Stimulated activated CD8-positive, alpha-beta memory T cell treated with anti-CD3 and anti-CD28 coated beads, Interleukin-4, amount 100 ng/mL, for 1 hour (primary cell): ENCODE data around the gene HAUS8.
"Not testable (repeated sequence)": the region's sequence is repeated elsewhere in the genome, so short reads cannot be mapped to it uniquely, and the experiment has no call there.

Experiments used
- DNase-seq, 2 donors: peaks; one replicate each; pipeline ENCODE4 v3.0.0-alpha.2; 2020; ENCODE audit warnings: low read depth in 2 of 2, low spot score in 1 of 2

HAUS8 gene

DNA sequence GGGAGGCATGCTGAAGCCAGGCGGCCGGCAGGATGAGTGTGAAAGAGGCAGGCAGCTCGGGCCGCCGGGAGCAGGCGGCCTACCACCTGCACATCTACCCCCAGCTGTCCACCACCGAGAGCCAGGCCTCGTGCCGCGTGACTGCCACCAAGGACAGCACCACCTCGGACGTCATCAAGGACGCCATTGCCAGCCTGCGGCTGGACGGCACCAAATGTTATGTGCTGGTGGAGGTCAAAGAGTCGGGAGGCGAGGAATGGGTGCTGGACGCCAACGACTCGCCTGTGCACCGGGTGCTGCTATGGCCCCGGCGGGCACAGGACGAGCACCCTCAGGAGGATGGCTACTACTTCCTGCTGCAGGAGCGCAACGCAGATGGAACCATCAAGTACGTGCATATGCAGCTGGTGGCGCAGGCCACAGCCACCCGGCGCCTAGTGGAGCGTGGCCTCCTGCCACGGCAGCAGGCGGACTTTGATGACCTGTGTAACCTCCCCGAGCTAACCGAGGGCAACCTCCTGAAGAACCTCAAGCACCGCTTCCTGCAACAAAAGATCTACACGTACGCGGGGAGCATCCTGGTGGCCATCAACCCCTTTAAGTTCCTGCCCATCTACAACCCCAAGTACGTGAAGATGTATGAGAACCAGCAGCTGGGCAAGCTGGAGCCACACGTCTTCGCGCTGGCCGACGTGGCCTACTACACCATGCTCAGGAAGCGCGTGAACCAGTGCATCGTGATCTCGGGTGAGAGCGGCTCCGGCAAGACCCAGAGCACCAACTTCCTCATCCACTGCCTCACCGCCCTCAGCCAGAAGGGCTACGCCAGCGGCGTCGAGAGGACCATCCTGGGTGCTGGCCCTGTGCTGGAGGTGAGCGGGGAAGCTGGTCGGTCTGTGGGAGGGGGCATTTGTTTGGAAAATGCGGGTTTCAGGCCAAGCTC lies 26.7 kb upstream of the HAUS8 start:
- DNase-seq: no peak

DNA sequence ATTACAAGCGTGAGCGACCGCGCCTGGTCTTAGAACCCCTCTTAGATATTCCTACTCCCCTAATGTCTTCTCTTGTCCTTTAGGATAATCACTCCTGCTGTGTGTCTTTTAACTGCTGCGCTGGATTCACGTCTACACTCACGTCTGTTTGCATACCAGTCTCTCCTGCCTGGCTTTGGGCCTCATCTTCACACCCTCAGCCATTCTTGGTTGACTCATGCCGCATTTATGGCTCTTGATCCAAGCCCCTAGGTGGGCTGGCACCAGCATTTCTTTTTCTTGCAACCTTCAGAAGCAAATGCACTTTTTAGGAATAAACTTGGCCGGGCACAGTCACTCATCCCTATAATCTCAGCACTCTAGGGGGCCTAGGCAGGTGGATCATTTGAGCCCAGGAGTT lies 23.1 kb upstream of the HAUS8 start:
- no peak for DNase-seq

DNA sequence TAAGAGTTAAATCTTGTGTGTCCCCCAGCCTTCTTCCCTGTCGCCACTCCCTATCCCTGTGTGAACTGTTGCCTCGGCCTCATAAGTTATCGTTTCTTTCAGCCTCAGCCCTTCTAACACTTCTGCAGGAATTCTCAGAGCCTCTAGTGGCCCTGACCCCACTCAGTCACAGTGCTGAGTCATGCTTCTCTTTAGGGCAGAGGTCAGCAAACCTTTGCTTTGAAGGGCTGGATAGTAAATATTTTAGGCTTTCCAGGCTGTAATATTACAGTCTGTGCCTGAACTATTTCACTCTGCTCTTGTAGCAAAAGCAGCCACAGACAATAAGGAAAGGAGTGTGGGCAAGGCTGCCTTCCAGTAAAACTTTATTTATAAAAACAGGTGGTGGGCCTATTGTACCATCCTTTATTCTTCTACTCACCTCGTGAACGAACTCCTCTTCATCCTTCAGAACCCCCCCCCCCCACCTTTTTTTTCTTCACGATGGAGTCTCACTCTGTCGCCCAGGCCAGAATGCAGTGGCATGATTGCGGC lies 22.4 kb upstream of the HAUS8 start:
- no peak for DNase-seq

DNA sequence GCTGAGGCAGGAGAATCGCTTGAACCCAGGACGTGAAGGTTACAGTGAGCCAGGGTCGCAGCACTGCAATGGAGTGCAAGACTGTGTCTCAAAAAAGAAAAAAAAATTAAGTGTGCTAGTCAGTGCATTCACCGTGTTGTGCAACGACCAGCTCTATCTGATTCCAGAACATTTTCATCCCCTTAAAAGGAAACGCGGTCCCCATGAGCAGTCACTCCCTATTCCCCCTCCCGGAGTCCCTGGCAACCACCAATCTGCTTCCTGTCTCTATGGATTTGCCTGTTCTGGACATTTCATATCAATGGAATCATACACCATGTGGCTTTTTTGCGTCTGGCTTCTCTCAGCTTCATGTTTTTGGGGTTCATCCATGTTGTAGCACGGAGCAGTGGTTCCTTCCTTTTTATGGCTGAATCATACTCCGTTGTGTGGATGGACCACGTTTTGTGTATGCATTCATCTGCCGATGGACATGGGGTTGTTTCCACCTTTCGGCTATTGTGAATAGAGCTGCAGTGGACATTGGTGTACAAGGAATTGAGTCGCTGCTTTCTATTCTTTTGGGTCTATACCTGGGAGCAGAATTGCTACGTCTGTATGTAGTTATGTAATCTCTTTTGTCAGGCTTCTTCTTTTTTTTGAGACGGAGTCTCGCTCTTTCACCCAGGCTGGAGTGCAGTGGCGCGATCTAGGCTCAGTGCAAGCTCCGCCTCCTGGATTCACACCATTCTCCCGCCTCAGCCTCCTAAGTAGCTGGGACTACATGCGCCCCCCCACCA lies 20.1 kb upstream of the HAUS8 start:
- no peak for DNase-seq

DNA sequence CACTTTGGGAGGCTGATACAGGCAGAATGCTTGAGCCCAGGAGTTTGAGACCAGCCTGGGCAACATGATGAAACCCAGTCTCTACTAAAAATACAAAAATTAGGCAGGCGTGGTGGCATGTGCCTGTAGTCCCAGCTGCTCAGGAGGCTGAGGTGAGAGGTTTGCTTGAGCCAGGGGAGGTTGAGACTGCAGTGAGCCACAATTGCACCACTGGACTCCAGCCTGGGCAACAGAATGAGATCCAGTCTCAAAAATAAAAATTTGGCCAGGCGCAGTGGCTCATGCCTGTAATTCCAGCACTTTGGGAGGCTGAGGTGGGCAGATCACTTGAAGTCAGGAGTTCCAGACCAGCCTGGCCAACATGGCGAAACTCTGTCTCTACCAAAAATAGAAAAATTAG lies 19.4 kb upstream of the HAUS8 start:
- DNase-seq: not testable (repeated sequence)

DNA sequence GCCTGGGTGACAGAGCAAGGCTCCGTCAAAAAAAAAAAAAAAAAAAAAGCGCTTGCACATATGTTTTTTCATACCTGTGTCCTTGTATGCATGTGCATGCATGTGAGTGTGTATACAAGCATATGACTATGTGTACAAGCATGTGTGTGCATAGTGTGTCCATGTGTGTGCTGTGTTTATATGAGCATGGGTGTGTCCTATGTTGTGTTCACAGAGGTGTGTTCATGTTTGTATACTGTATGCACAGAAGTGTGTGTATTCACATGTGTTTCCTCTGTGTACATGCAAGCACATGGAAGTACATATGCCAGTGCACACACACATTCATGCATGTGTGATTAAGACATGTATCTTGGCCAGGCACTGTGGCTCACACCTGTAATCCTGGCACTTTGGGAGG lies 17.4 kb upstream of the HAUS8 start:
- no peak for DNase-seq

DNA sequence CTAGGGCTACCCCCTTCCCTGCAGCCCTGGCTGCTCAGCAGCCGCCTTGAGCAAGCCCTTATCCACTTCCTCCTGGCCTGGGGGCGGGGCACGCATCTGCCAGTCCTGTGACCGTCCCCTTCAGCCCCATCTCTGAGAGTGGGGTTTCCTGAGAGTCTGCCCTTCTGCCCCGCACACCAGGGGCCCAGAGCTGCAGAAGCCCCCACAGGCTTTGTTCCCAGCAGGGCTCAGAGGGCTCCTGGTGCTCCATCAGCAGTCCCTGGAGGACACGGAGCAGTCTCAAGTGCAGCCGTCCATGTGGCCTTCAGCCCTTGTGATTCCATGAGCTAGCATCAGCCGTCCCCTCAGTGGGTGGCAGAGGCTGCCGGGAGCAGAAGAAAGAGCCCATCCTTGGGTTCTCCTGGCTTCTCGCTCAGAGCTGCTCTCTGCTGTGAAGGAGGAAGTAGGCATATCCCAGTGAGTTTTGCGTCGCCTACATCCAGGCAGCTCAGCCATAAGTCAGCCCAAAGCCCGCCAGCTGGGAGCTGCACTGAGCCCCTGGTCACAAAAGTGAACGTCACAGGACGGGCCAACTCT lies 16.6 kb upstream of the HAUS8 start:
- no peak for DNase-seq

DNA sequence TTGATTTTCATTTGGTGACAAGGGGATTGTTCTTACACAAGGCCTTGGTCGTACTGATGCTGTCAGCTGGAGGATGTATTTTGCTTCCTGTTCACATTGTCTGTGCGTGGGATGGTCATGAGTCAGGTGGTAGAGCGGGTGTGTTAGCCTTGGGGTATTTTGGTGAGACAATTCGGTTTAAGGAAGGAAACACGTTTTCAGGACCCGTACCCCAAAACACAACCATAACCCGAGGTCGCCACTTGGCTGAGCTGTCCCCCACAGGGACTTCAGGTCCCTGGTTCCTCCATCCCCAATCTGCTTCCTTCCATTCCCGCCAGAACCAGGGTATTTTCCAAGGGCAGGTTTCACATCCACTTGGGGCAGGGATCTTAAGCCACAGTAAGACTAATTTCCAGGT lies 15.3 kb upstream of the HAUS8 start:
- DNase-seq: no peak

DNA sequence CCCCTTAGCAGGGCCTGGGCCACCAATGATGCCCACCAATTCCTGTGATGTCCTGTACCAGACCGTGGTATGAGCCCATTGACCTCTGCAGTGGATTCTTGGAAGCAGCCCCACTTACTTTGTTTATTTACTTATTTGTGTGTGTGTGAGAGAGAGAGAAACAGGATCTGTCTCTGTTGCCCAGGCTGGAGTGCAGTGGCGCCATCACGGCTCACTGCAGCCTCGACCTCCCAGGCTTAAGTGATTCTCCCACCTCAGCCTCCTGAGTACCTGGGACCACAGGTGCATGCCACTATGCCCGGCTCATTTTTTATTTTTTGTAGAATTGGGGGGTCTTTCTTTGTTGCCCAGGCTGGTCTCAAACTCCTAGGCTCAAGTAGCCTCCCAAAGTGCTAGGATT lies 13.3 kb upstream of the HAUS8 start:
- DNase-seq: no peak

DNA sequence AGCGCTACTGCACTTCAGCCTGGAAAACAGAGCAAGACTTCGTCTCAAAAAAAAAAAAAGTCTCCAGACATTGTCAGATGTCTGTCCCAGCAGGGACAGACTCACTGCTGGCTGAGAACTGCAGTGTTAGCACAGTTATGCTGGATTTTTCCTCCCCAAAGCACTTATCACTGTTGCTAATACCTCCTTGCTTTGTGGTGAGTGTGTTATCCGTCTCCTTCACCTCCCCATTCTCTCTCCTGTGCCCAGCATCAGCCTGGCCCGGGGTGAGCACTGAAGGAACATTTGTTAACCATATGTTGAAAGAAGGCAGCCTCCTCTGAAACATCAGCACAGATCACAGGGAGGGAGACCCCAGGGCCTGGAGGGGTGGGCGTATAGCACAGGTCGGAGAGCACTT lies 11.6 kb upstream of the HAUS8 start:
- no peak for DNase-seq

DNA sequence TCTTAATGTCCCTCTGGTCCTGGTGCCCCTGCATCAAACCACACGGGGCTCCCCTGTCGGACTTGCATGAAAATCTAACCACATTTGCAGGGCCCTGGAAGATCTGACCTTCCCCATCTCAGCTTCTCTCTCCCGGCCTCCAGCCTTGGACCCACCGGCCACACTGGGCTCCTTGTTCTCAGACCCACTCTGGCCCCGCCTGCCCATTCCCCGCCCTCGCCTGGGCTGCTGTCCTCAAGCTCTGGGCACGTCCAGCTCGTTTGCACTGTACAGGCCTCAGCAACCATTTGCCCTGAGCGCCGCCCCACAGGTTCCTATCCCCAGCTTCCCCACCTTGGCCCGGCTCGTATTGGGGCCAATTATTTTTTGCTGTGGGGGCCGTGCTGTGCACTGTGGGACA lies 10.9 kb upstream of the HAUS8 start:
- DNase-seq: no peak

DNA sequence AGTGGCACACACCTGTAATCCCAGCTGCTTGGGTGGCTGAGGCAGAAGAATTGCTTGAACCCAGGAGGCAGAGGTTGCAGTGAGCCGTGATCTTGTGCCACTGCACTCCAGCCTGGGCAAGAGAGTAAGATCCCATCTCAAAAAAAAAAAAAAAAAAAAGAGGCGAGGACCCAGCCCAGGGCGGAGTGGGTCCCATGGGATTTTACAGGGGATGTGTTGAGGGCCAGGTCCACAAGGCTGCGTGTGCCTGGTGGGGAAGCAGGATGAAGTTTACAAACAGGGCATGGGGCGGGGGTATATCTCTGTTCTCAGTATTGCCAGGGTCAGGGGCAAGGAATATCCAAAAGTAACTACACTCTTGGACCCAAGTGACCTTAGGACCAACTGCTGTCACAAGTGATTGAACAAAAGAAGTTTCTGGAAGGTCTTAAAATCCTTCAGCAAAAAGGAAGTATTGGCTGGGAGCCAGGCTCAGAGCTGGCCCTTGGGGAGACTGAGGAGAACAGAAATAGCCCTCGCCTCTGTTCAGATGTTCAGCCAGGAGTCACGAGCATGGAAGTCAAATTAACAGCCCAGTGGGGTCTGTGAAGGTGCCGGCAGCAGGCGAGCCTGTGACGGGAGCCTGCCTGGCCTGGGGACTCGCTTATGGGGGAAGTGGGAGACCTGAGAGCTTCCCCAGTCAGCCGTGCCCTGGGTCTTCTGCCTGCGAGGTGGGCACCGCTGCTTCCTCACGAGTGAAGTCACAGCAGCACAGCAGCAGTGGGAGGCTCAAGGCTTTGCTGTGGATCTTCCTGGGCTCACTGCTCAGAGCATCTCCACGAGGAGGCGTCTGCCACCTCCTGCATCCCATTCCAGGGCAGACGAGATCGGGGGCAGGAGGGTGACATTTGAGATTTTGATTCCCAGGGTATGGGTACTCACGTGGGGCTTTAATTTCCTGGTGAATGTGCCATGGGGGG lies 6.7 kb upstream of the HAUS8 start:
- DNase-seq: no peak

DNA sequence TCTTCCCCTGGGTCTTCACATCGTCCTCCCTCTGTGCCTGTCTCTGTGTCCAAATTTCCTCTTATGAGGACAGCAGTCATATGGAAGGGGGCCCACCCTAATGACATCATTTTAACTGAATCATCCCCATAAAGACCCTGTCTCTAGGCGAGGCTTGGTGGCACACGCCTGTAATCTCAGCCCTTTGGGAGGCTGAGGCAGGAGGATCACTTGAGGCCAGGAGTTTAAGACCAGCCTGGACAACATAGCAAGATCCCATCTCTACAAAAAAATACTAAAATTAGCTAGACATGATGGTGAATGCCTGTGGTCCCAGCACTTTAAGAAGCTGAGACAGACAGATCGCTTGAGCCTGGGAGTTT lies 5.2 kb upstream of the HAUS8 start:
- no peak for DNase-seq

DNA sequence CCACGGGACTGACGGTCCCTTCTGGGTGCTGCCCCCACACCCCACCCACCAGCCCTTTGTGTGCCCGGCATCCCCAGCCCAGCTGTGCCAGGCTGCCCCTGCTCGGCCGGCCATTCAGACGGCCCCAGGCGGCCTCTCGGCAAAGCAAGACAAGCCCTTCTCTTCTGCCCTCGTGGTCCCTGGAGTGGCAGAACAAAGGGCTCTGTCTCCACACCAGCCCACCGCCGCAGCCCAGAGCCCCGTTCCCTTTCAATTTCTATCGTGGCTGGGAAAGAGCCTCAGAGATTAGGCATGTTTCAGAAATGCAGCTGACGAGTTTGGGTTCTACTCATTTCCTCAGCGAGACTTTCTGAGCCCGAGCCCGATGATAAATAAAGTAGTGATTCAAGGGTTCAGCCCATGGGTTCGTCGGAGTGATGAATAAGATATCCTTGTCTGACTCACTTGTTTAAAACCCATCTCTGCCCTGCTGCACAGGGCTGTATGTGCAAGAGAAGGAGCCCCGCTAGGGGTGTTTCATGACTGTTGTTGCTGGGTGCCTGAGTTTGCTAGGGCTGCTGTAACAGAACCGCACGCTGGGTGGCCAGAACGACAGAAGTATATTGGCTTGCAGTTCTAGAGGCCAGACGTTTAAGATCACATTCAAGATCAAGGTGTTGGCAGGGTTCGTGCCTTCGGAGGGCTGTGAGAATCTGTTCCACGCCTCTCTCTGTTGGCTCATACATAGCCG lies 4.6 kb upstream of the HAUS8 start:
- DNase-seq: peak; percentile 25 to 43

DNA sequence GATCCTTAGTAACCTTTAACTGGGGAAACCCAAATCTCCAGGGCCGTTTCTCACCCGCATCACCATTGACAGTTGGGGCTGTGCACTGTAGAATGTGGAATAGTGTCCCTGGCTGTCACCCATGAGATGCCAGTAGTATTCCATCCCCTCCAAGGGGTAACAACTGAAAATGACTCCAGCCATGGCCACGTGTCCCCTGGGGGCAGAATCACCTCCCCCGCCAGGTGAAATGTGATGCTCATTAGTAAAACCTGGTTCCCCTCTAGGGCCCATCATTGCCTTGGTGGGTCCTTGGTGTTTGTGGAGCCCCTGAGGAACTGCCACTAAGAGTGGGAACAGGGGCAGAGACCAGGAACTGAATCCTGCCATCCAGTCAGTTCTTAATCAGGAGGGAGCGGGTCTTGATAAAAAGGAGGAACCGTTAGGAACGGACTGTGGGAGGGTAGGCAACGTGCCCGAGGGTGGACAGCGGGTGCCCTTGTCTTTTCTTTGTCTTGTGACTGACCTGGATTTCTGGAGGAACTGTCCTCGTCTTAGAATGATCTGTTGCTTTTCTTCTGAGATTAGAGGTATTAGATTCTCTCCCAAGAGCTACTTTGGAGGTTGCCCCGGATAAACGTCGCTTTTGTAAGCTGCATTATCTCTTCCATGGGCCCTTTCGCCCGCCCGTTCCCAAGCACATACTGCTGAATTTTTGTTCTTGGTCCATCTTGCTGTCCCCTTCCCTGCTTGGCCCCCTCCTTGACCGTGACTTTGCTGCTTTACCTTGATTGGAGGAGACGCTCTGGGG lies 3.9 kb upstream of the HAUS8 start:
- no peak for DNase-seq

DNA sequence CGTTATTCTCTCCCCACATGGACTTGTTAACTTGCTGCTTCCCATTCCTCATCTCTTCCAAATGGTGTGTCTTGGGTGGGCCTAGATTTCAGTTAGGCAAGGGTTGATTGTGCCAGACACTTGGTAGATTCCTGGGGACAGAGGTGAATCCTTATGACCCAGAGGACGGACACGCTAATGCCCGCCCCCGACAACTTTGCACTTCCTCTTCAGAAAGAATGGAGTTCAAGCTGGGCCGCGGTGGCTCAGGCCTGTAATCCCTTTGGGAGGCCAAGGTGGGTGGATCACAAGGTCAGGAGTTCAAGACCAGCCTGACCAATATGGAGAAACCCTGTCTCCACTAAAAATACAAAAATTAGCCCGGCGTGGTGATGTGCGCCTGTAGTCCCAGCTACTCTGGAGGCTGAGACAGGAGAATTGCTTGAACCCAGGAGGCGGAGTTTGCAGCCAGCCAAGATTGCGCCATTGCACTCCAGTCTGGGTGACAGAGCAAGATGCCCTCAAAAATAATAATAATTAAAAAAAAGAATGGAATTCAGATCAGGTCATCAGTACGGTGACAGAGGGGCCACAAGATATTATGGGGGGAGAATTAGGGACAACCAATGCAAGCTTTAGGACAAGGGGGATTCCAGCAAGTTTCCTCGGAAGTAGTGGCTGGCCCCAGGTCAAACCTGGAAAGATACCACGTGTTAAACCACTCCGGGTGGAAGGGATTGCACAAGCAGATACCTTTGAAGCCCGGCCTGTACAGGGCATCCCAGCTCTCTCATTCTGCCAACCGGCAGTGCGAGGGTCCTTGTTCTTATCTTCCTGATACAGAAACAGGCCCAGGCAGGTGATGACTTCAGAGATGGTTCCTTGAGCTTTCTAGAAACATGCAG lies 3.0 kb upstream of the HAUS8 start:
- DNase-seq: no peak

DNA sequence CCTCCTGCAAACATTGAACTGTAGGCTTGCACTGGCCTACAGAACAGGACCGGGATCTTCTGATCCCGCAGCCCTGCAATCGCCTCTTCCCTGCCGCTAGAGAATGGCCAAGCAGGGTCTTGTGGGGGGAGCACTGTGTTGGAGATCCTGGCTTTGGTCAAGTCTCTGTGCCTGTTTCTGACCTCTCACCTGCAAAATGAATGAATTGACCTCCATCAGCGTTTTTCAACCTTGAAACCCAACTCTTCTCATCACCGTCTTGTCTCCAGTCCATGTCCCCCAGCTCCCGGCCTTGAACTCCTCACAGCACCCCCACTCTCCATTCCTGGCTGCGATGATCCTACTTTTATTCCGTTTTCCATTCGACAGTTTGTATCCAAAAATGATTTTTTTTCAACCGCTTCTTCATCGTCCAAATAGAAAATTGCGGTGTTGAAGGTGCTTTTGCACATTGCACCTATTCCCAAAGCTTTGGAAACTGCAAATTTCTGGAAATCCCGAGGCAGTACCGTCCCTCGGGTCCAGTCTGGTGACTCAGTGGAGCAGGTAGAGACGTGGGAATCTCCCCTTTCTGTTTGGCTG lies 2.3 kb upstream of the HAUS8 start:
- no peak for DNase-seq

DNA sequence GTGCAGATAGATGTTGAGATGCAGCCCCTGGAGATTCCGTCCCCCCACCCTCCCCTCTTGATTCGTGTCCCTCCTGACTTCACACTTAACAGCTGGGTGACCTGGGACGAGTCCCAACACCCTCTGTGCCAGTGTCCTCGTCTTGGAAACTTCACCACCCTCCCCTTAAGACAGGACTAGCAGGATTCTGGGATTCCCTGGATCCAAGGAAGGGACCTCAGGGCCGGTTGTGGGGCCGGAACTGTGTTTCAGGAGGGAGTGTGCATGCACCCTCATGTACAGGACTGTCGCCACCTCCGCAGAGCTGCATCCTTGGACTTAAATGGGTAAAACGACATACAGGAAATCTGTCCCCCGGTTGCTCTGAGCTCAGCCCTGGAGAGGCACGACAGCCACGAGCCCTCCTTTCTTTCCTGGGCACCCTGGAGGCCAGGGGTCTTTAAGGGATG lies 1.3 kb upstream of the HAUS8 start:
- DNase-seq: no peak
